NCI-H1417 (cell line): ENCODE measurements around the gene RASSF7.

Source experiments
- DNase-seq, 3 experiments: peaks; one replicate each; lab custom pipeline; 2025; lab: John Stamatoyannopoulos, UW

Gene RASSF7

DNA sequence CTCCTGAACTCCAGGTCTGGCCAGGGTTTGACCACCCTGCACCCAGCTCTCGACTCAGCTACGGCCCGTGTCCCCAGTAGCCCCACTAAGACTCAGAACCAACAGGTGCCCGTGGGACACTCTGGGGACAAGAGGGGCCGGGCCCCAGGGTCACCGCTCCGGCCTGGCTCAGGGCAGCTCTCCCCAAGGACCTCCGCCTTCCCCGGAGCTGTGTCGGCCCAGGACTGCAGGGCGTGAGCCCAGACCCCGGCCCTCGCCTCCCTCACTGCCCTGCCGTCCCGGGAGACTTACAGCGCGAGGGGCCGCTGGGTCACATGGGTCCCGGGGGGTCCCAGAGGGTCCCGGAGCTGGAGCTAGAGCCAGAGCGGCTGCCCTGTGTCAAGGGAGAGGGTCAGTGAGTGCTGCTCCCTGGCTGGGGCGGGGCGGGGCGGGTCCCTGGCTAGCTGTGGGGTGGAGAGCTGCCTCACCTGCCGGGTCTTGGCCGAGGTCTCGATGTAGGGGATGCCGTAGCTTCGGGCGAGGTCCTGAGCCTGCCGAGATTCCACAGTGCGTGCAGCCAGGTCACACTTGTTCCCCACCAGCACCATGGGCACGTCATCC lies 27.7 kb upstream of the RASSF7 start:
- no peak for DNase-seq

DNA sequence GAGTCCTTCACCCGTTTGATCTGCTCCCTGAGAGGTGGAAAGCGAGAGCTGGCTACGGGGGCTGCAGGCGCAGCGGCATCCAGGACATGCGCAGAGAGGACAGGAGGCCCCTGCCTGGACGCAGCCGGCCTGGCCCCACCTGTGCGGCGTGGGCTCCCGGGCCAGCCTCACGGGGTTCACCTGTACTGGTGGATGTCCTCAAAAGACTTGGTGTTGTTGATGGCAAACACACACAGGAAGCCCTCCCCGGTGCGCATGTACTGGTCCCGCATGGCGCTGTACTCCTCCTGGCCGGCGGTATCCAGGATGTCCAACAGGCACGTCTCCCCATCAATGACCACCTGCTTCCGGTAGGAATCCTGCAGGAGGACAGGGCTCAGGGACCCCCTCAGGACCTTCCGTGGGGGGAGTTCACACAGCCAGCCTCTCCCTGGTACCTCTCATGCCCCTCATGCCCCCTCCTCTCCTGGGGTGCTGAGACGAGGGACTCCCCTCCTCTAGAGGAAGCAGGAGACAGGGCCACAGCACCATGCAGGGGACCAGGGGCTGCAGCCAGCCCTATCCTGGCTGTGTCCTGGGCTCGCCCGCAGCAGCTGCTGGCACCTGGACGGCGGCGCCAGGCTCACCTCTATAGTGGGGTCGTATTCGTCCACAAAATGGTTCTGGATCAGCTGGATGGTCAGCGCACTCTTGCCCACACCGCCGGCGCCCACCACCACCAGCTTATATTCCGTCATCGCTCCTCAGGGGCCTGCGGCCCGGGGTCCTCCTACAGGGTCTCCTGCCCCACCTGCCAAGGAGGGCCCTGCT lies 27.0 kb upstream of the RASSF7 start:
- DNase-seq, result no peak

DNA sequence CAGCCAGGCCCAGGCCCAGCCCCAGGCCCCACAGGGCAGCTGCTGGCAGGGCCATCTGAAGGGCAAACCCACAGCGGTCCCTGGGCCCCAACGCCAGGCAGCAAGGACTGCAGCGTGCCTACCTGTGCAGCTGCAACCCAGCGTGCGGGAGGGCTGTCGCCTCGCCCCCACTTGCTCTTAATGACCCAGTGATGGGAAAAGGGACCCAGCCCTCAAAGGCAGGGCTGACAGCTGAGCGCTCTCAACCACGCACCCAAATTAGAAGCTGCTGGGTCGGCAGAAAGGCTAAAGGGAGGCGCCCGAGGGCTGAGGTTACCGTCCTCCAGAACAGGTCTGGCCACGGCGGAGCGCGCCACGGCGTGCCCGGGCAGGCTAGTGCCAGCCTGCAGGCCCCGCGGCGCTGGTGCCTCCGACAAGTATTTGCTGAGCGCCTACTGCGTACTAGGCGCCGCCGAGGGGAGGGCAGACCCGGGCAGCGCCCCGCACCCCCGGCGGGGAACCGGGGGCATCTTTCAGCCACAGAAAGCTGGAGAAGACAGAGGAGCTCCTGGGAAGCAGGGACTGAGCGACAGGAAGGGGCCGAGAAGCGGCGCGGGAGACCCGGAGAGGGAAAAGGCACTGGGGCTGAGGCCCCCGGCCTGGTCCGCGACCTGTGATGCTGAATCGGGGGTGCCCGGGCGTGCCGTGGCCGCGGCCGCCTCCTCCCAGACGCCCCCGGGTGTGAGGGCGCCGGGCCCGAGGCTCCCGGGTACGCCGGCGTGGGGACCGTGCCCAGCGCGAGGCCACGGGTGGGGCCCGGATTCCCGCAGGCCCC lies 26.2 kb upstream of the RASSF7 start:
- peak; percentile 33 to 76 (median 69) for DNase-seq

DNA sequence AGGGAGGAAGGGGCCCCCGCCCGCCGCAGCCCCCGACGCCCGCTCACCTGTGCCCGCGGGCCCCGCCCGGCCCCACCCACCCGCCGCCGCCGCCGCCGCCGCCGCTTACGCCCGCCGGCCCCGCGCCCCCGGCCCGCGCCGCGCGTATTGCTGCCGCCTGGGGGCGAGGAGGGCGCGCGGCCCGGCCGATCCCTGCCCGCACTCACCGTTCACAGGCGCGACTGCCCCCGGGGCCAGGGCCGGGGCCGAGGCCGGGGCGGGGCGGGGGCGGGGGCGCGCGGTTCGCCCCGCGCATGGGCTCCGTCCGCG lies 25.6 kb upstream of the RASSF7 start:
- no peak for DNase-seq

DNA sequence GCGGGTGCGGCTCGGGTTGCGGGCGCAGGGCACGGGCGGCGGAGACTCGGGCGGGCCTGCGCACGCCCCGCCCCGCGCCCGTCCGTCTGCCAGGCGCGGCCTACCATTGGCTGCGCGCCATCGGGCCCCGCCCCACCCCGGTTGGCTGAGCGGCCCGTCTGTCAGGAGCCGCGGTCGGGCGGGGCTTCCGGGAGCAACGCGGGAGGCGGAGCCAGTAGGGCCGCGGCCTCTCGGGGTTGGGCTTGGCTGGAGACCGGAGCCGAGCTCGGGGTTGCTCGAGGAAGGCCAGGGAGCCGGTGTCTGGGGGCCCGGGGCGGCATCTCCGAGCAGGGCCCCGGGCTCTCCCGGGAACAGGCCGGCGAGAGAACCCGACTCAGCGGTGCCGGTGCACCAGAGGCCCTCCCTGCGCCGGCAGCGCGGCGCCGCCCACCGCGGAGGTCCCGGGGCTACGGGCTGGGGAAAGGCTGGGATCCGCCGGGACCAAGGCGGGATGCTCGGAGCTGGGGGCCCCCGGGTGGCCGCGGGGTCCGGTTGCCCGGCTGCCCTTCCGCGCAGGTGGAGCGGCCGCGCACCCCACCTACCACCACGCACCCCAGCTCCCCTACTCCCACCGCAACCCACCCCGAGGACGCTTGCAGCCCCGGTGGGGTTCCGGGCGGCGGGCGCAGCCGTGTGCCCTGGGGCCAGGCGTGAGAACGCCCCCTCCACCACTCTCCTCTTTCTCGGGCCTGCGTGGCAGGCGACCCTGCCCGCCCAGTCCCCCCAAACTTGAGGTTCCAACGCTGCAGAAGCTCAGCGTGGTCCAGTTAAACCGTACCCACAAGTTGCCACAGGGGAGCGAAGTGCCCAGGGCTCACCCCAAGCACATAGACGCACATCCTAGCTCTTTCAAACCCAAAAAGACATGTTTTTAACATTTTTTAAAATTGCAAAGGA lies 25.0 kb upstream of the RASSF7 start, which contains the start of gene HRAS:
TSS of gene HRAS (minus strand) at position 58 of the 936 bp plus-strand sequence.
- DNase-seq, result peak; percentile 93 to 98 (median 95)

DNA sequence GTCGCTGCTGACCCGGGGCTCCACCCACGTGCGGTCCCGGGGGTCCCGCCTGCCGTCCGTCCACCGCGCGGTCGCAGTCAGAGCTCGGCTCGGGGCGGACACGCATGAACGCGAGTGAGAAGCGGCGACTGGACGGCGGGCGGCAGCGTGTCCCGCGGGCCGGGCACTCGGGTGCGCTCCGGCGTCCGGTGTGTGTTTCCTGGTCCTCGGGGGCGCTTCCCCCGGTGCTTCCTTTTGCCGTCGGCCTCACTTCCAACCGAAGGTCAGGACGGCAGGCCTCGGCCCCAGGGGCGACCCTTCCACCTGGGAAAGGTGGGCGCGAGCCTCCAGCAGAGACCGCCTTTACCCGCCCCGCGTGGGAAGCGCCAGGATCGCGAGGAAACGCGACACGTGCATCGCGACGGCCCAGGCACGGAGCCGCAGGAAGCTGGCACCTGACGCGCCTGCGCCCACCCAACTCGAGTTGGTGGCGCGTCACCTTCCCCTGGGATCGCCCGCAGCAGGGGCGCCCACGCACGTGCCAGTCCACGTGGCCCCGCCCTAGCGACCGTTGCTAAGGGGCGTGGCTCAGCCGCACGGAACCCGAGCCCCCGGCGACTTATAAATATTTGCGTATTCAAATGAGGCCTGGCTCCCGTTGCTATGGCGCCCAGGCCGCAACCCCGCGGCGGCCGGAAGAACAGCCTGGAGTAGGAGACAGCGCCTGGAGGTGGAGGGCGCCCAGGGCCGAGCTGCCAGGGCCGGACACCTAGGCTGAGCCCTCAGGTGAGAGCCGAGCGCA lies 23.7 kb upstream of the RASSF7 start, which contains the start of gene LRRC56:
TSS of gene LRRC56 (plus strand) at position 687 of the 781 bp plus-strand sequence. CDS start 3,158 bp downstream, outside the sequence.
- peak; percentile 91 to 96 (median 93) for DNase-seq

DNA sequence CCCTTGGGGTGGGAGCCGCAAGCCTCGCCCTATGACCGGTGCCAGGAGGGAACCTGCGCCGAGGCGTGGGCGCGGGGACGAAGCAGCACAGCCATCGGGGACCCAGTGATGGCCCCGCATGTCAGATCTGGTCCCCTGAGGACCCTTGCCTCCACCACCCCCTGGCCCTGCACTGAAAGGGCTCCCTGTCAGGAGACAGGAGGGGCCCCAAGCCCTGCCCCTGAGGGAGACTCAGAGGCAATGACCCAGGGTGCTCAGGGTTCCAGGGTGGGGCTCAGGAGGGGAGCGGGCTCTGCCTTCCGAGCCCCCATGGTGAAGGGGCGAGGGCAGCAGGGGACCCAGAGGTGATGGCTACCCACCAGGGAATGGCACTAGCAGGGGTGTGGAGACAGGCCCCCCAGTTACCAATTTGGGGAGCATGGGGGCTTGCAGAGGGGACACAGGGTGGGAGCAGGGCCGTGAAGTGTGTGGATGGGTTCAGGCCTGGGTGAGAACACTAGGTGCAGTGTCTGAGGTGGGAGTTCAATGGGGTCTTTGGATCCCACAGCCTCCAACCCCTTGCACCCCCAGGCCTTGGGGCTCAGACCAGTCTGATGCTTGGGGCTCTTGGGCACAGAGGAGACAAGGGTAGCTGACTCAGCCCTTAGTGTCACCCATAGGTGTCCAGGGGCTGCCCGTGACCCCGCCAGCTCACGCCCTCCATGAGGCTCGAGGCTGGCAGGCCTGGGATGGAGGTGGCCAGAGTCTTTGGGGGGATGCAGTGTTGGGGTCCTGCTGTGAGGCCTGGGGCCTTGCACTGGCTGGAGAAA lies 22.9 kb upstream of the RASSF7 start:
- no peak for DNase-seq

DNA sequence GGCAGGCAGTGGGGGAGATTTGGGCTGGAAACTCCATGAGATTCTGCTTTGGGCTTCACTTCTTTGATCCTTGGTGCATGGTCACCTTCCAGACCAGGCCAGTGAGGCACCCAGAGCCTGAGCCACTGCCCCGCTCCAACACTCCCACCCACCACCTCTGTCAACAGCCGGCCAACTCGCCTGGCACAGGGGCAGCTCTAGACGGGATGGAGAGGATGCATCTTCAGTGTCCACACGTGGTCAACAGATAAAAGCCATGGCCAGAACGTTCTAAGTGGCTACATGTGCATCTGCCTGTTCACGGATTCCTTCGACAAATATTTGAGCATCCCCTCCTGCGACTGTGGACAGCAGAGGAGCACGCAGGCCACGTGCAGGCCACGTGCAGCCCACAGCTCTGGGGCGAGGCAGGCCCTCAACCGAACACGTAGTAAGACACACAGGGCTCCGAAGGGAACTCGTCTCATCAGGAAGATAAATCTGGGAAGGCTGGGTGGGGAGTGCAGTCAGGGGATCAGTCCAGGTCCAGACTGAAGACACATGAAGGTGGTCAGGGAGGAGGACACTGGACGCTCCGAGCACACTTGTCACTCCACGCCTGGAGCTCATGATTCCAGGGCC lies 22.2 kb upstream of the RASSF7 start:
- no peak for DNase-seq

DNA sequence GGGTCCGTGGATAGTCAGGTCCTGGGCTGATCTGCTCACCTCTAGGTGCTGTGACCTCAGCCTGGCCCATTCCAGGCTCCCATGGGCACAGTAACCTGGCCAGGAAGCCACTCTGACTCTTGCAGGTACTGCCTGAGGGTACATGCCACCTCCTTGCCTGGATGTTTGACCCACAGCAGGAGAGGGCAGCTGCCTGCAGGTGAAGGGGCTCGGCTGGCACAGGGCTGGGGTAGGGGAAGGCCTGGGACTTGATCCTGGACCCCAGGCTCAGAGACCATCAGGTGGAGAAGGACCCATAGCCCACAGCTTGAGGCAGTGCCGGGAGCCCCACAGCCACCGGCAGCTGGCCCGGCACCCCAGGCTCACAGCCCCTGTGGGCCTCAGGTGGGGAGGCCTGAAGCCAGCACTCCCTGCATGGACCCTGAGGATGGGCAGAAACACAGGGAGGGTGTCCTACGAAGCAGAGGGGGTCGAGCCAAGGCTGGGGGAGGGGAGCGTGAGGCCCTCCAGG lies 20.7 kb upstream of the RASSF7 start:
- no peak for DNase-seq

DNA sequence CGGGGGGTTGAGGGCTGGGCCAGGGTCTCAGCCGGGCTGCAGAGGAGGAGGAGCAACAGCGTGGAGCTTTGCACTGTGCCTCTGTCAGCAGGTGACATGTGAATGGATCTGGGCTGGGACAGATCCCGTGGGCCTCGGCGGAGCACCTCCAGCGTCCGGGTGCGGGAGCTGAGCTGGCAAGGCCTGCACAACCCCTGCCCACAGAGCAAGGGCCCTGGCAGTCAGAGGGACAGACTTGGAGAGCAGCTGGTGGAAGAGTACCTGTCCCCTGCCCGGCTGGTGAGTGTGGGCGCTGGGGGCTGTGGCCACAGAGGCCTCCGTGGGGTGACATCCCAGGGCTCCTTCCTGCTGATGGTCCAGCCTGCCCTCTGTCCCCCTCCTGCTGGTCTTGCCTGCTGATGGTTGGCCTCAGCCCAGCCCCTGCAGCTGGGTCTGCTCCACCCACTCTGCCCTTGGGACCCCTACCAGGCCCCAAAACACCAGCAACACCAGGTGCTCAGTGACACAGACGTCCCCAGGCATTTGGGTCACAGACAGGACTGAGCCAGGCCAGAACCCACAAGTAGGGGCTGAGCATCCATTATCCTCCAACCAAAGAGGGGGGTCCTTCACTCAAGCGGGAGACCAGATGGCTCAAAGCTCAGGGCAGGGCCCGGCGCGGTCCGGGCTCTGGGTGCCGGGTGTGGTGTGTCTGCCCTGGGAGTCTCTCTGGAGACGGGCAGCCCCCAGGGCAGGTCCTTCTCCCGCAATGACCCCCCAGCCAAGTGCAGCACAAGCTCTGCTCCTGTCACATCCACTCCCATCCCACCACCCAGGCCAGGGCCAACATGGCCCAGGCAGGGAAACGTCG lies 20.0 kb upstream of the RASSF7 start:
- DNase-seq, result no peak

DNA sequence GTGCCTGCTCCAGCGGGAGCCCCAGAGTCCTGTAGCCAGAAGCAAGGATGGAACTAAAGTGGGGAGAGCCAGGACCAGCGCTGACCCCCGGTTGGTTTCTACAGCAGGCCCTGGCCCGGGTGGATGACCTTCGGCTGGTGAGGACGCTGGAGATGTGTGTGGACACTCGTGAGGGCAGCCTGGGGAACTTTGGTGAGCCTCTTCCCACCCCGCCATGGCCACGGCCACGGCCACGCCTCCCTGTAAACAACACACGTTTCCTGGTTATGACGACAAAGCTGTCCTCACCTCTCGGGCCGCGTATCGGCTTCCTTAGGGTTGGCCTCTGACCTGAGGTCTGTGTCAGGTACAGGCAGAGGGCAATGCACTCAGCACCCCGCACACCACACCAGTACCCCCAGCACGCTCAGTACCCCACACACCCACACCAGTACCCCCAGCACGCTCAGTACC lies 19.3 kb upstream of the RASSF7 start:
- no peak for DNase-seq

DNA sequence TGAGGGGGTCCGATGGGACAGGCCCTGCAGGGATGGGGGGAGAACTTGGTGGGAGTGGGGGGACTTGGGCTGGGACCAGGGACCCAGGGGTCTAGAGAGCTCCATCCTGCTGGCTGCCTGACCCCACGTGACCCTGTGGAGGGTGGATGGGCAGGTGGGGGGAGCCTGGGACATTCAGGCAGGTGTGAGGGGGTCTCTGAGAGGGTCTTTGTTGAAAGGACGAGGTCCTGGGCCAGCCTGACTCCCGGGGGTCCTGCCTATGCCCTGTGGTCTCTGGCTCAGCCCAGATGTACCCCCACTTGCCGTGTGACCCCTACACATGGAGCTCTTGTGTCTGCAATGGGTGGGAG lies 16.0 kb upstream of the RASSF7 start:
- no peak for DNase-seq

DNA sequence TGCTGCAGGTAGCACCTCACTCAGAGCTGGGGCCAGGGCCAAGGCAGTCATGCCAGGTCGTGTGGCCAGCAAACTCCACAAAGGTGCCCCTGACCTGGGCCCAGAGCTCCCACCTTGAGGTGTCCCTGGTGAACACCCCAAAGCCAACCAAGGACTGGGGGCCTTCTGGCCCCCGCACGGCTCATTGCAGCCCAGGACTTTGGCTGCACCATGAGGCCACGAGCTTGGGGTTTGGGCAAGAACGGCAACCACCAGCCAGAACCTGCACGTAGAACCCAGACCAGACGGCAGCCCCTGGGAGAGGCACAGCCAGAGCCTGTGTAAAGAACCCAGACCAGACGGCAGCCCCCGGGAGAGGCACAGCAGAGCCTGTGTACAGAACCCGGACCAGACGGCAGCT lies 15.6 kb upstream of the RASSF7 start:
- DNase-seq, result no peak

DNA sequence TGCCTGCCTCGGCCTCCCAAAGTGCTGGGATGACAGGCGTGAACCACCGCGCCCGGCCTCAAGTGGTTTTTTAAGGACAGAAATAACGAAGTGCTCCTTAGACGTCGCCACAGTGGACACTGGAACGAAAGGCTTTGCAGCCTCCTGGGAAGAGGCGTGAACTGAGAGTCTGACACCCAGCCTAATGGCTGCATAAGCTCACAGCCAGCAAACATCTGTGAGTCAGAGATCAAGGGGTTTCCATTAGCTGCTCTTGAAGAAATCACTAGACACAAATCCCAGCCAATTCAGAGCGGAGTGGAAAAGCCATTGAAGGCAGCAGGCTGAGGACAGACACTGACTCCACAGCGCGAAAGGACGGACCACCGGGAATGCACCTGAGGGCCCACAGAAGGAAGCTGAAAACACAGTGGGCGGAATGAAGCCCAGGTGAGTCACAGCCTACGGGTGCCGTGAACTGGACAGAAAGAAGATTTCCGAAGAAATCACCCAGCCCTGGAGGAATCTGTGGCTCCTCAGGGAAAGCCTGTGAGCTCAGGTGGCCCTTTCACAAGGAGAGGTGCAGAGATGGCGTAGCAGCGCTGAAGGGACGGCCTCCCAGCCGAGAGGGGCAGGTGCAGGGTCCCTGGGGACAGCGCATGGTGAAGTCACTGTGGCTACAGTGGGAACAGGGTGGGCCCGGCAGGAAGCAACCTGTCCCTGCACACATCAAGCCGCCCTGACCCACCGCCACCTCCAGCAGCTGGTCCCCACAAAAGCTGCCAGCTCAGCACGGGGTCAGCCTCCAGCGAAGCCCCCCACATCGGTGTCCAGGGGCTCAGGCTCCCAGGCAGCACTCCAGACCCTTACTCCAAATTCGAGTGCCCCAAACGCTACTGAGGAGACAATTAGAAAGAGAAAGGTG lies 11.8 kb upstream of the RASSF7 start:
- DNase-seq, result peak in 1 of 3 experiments; percentile 6

DNA sequence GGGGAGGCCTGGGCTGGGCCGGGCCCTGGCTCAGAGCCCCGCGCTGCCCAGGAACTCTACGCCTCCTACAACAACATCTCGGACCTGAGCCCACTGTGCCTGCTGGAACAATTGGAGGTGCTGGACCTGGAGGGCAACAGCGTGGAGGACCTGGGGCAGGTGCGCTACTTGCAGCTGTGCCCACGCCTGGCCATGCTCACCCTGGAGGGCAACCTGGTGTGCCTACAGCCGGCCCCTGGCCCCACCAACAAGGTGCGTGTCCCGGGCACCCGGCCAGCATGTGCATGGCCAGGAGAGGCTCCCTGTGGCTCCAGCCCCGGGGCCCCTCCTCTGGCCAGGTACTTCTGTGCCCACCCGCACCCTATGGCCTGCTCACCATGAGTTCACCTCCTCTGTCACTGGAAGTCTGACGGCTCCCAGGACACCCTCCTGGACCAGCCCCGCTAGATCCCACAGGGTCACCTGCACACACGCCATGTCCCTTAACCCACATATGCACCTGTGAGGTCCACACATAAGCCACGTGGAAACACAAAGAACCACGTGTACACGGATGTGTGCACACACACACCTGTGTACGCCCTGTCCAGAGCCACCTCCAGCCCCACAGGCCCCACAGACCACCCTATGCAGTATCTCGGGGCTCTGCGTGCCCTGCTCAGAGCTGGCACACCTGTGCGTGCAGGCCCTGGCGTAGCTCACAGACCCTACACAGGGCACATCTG lies 10.6 kb upstream of the RASSF7 start:
- DNase-seq, result no peak

DNA sequence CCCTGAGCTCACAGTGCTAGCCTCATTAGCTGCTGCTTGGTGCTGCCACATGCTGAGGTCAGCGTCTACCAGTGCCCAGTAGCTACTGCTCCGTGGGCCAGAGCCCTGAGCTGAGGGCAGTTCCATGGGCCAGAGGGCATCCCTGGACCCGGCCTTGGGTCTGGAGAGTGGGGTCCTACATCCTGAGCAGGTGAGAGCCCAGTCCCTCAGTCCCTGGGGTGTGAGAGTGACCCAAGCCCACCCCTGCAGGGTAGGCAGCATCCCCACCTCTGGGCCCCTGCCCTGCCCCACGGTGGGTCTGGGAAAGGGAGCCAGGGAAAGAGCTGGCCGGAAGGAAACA lies 10.1 kb upstream of the RASSF7 start:
- no peak for DNase-seq

DNA sequence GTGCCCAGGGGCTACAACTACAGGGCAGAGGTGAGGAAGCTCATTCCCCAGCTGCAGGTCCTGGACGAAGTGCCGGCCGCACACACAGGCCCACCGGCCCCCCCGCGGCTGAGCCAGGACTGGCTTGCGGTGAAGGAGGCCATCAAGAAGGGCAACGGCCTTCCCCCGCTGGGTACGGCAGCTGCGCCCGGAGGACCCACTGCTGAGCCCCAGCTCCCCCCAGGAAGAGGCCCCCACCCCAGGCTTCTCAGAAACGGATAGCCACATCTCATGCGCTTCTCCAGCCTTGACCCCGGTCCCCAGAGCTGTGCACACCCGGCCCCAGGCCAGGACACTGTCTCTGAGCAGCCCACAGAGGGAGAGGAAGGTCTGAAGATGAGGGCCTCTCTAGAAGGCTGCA lies 9.6 kb upstream of the RASSF7 start:
- no peak for DNase-seq
